AG04449 (cell line): ENCODE data around the gene MAML2.

Source experiments
- CTCF ChIA-PET: fragments of 350-600 bp; formaldehyde crosslinking; extraction: SDS; loops from one replicate; lab custom pipeline; 2021; ENCODE audit warnings: antibody characterized with exemption; lab: Yijun Ruan, JAX
- POLR2A ChIA-PET: fragments of 400-600, 350-600 bp; formaldehyde crosslinking; extraction: SDS; loops from one replicate; lab custom pipeline; 2020; ENCODE audit warnings: antibody characterized with exemption, inconsistent platforms; lab: Yijun Ruan, JAX
- DNase-seq: peaks from one replicate; pipeline ENCODE4 v3.0.0-alpha.2; 2010; ENCODE audit warnings: low read depth, low spot score
- H3K4me3 ChIP-seq: 2 replicates; pipeline ENCODE4 v1.5.1; 2011; ENCODE audit warnings: low read depth, mild to moderate bottlenecking, control low read depth, low read length
- CTCF ChIP-seq: IDR thresholded peaks from one replicate; pipeline ENCODE4 v1.5.1; 2011; ENCODE audit warnings: mild to moderate bottlenecking, moderate library complexity, low read length, control low read depth, inconsistent platforms; ENCODE audit not compliant: insufficient read depth; ENCODE audit errors: missing control alignments

MAML2 gene

GRCh38 chr11:96173422-96173821 is 169.6 kb downstream of the MAML2 start:
- DNase-seq, result no peak
- ChIA-PET POLR2A (interaction anchor here (0.5 to 0.6 kb wide), 3 partner anchors 10 to 144 kb away, joined by 3 read pairs; no protein-coding TSS in a partner anchor), CTCF (interaction anchor here (0.7 to 1.6 kb wide), 6 partner anchors 10 to 324 kb away, joined by 3 to 5 read pairs (median 3); partner anchors contain the start of gene MAML2)

GRCh38 chr11:96172604-96173003 is 170.4 kb downstream of the MAML2 start:
- TF ChIP-seq CTCF, result no peak
- CTCF ChIA-PET, result interaction anchor here (1.2 to 1.6 kb wide), 5 partner anchors 11 to 324 kb away, joined by 3 to 5 read pairs (median 3); partner anchors contain the start of gene MAML2
- POLR2A ChIA-PET, result interaction anchor here (0.5 kb wide), 1 partner anchor 144 kb away, joined by 3 read pairs; no protein-coding TSS in a partner anchor
- no peak overlapping the region for H3K4me3 ChIP-seq
- no peak for DNase-seq

More at GRCh38 chr11:96173422-96173821, 169.6 kb downstream of the MAML2 start:
- H3K4me3 ChIP-seq, result no peak overlapping the region
- no peak for TF ChIP-seq CTCF

- DNase-seq, result no peak
- CTCF ChIA-PET, result interaction anchor here (0.9 to 4.1 kb wide), 2 partner anchors 114 to 174 kb away, joined by 3 to 17 read pairs; partner anchors contain the start of gene MAML2
- POLR2A ChIA-PET, result no interaction called here
- no peak for TF ChIP-seq CTCF
- no peak overlapping the region for H3K4me3 ChIP-seq
These were observed 173.7 kb downstream of the MAML2 start for GRCh38 chr11:96169250-96169649.

- no peak for DNase-seq
- no peak overlapping the region for H3K4me3 ChIP-seq
- TF ChIP-seq CTCF, result no peak
- ChIA-PET CTCF (interaction anchor here (0.9 to 4.1 kb wide), 2 partner anchors 113 to 175 kb away, joined by 3 to 17 read pairs; partner anchors contain the start of gene MAML2), POLR2A (no interaction called here)
These were observed 174.4 kb downstream of the MAML2 start for GRCh38 chr11:96168623-96169022.

GRCh38 chr11:96167787-96168186 is 175.2 kb downstream of the MAML2 start:
- ChIA-PET CTCF (interaction anchor here (0.8 to 4.1 kb wide), 3 partner anchors 33 to 175 kb away, joined by 3 to 17 read pairs (median 4); partner anchors contain the start of gene MAML2), POLR2A (no interaction called here)
- no peak overlapping the region for H3K4me3 ChIP-seq
- TF ChIP-seq CTCF, result no peak
- DNase-seq, result no peak

- ChIA-PET POLR2A (interaction anchor here (1.2 kb wide), 1 partner anchor 245 kb away, joined by 3 read pairs; no protein-coding TSS in a partner anchor), CTCF (interaction anchor here (0.8 to 4.1 kb wide), 3 partner anchors 33 to 176 kb away, joined by 3 to 17 read pairs (median 4); partner anchors contain the start of gene MAML2)
- DNase-seq, result no peak
- no peak overlapping the region for H3K4me3 ChIP-seq
- no peak for TF ChIP-seq CTCF
These were observed 175.7 kb downstream of the MAML2 start for GRCh38 chr11:96167203-96167758.
